Measurements from ENCODE around the gene RGS2.

RGS2 gene

GRCh38 chr1:192832492-192832891 is 23.7 kb downstream of the RGS2 start:
- DNase-seq, result no peak

GRCh38 chr1:192835116-192835515 is 26.3 kb downstream of the RGS2 start:
- DNase-seq, result no peak

GRCh38 chr1:192839162-192840066 is 30.6 kb downstream of the RGS2 start:
- no peak for DNase-seq

- no peak for DNase-seq
Measured at GRCh38 chr1:192844360-192844759, 35.5 kb downstream of the RGS2 start.

- no peak for DNase-seq
Measured at GRCh38 chr1:192846950-192847349, 38.1 kb downstream of the RGS2 start.

- no peak for DNase-seq
Measured at GRCh38 chr1:192849011-192849410, 40.2 kb downstream of the RGS2 start.

GRCh38 chr1:192849442-192849841 is 40.6 kb downstream of the RGS2 start:
- DNase-seq, result no peak

GRCh38 chr1:192852001-192852947 is 43.4 kb downstream of the RGS2 start:
- no peak for DNase-seq

- no peak for DNase-seq
Measured at GRCh38 chr1:192858456-192858855, 49.6 kb downstream of the RGS2 start.

GRCh38 chr1:192859808-192860207 is 51.0 kb downstream of the RGS2 start:
- no peak for DNase-seq

- no peak for DNase-seq
Measured at GRCh38 chr1:192860478-192861185, 51.8 kb downstream of the RGS2 start.

GRCh38 chr1:192861860-192862259 is 53.0 kb downstream of the RGS2 start:
- no peak for DNase-seq

Data from activated gamma-delta T cell treated with Interleukin-2 at 50 U/mL for 16 hours (primary cell).